Measurements from ENCODE around the gene DNASE1.
"Not testable (repeated sequence)": the region's sequence is repeated elsewhere in the genome, so short reads cannot be mapped to it uniquely, and the experiment has no call there.

Gene DNASE1, protein sequence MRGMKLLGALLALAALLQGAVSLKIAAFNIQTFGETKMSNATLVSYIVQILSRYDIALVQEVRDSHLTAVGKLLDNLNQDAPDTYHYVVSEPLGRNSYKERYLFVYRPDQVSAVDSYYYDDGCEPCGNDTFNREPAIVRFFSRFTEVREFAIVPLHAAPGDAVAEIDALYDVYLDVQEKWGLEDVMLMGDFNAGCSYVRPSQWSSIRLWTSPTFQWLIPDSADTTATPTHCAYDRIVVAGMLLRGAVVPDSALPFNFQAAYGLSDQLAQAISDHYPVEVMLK

DNA sequence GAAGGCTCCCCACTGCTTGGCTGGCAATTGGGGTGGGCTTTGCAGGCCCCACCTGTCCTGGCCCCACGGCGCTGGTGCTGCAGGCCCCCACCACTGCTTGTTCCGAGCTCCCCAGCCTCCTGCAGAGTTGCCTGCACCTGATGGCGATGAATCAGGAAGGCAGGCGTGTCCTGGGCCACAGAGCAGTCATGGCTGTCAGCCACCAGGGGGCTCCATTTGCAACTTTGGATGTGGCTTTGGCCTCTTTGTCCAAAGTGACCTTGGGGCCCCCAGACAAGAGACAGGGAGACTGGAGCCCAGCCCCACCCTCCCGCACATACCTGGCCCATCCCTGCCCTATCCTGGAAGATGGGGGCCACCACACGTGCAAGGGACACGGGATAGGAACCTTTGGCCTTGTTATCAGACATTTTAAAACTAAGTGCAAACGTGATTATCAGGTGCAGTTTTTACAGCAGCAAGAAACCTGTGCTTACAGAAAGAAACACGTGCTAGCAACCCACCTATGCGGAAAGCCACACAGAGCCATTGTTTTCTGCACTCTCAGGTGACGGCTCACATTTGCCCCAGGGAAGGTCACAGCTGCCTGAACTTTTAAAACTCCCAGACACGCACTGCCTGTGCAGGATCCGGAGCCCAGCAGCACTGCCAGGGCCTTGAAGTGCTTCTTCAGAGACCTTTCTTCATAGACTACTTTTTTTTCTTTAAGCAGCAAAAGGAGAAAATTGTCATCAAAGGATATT is at the start of gene DNASE1:
Gene DNASE1, plus strand, starts transcription at position 443 of the 743 bp plus-strand sequence. CDS start 683 bp downstream, outside the sequence.
- peak; percentile 21 for DNase-seq (ENCODE audit: low read depth, low spot score)

DNA sequence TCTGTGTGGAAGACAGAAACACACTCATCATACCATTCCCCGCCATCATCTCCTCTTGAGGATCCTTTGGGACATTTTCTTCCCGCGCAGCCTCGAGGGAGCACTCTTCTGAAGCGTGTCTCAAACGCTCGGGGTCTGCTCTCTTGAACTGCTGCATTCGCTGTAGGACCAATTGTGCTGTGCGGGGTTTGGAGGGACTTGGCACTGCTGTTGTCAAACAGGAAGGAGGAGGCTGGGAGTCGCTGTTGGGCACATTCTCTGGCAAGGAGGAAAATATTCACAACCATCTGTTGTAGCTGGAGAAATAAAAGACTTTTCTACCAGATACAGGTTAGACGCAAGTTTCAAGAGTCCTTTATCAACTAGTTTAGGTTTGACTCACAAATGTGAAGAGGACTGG is 48.0 kb upstream of the DNASE1 start:
- no peak for DNase-seq (ENCODE audit: low read depth, low spot score)

DNA sequence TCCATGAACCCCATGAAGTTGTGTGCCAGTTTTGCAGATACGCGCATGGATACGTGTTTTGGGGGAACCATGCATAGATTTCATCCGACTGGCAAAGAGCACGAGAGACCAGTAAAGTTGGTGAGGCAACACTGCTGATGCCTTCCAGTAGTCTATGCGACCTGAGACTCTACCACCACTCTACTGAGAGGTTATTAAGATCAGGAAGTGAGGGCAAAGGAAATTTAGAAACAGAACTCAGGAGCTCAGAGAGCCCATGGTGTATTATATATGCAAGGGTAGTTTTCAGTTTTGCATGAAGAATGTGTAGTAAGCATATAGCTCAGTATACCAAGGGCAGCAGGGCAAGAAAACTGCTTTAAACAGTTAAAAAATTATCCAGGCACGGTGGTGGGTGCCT is 47.3 kb upstream of the DNASE1 start:
- no peak for DNase-seq (ENCODE audit: low read depth, low spot score)

DNA sequence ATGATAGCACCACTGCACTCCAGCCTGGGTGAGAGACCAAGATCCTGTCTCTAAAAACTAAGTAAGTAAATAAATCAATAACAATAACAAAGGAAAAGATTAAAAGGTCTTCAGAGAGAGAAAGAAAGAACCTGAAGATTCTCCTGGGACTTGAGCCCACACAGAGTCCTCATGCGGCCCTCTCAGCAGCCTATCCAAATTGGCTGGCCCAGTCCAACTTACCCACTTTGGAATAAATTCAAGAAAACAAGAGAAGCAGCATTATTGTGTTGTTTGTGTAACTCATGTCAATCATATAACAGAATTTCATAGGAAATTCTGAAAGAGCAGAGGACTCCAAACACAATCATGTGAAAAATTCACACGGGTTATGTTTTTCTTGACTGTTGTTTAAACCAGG is 46.9 kb upstream of the DNASE1 start:
- DNase-seq (ENCODE audit: low read depth, low spot score), result no peak

DNA sequence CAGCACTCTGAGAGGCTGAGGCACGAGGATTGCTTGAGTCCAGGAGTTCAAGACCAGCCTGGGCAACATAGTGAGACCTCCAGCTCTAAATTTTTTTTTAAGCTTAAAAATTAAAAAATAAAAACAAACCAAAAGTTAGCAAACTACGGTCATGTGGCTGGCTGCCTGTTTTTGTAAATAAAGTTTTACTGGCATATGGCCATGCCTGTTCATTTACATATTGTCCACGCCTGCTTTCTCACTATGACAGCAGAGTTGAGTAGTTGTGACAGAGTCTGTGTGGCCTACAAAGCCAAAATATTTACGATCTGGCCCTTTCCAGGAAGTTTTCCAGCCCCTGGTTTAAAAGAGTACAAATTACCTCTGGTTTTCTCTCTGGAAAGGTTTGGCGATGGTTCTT is 46.4 kb upstream of the DNASE1 start:
- no peak for DNase-seq (ENCODE audit: low read depth, low spot score)

DNA sequence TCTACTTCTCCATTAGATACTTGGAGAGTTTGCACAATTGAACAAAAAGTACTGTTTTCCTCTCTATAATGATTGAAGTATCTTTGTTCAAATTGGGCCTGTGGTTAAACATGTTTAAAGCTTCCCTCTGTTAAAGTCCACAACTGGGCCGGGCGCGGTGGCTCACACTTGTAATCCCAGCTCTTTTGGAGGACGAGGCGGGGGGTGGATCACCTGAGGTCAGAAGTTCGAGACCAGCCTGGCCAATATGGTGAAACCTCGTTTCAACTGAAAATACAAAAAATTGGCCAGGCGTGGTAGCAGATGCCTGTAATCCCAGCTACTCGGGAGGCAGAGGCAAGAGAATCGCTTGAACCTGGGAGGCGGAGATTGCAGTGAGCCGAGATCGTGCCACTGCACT is 45.5 kb upstream of the DNASE1 start:
- DNase-seq (ENCODE audit: low read depth, low spot score), result not testable (repeated sequence)

DNA sequence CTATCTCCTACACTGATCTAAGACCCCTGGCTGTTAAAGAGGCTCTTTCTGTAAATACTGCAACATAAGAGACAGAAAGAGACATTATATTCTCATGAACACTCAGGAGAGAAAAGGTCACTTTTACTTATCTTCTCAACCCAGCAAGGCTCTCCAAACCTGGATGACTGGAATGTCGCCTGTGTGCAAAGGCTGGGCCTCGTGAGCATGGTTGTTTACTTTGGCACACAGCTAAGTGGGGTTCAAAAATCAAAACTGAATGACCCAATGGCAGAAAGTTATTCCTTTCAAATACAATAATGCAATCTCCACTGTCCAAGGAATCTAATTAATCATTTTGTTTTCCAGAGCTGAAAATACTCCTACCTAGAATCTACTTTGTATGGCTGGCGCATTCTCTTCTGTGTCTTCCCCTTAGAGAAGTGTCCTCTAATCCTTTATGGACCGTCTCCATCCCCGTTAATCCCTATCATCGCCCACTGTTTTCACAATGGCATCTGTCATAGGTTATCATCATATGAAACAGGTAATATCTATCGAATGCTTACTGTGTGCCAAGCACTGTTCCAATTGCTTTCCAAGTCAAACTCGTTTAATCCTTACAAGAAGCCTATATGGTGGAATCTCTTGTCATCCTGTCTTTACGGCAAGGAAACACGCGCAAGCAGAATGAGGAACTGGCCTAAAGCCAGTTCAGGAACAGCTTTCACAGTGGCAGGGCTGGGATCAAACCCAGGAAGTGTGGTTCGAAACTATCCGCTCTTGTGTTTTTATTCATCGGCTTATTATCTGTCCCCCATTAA is 44.4 kb upstream of the DNASE1 start:
- DNase-seq (ENCODE audit: low read depth, low spot score), result no peak

DNA sequence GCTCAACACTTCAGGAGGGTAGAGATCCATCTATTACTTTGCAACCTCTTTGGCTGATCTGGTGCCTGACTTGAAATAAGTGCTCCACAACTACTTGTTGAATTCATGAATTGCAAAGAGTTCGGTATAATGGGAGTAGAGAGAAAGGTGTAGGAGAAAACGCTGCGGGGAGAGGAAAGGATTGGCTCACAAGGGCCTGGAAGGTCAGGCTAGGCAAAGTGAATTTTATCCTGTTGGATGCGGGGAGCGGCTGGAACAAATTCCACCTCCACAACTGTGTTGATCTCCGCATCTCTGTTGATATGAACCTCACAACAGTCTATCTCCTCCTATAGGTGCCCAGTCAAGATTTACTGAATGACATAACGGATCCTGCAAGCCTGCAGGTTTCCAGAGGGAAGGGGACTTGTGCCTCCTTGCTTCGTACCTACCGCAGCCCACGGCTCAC is 43.8 kb upstream of the DNASE1 start:
- no peak for DNase-seq (ENCODE audit: low read depth, low spot score)

DNA sequence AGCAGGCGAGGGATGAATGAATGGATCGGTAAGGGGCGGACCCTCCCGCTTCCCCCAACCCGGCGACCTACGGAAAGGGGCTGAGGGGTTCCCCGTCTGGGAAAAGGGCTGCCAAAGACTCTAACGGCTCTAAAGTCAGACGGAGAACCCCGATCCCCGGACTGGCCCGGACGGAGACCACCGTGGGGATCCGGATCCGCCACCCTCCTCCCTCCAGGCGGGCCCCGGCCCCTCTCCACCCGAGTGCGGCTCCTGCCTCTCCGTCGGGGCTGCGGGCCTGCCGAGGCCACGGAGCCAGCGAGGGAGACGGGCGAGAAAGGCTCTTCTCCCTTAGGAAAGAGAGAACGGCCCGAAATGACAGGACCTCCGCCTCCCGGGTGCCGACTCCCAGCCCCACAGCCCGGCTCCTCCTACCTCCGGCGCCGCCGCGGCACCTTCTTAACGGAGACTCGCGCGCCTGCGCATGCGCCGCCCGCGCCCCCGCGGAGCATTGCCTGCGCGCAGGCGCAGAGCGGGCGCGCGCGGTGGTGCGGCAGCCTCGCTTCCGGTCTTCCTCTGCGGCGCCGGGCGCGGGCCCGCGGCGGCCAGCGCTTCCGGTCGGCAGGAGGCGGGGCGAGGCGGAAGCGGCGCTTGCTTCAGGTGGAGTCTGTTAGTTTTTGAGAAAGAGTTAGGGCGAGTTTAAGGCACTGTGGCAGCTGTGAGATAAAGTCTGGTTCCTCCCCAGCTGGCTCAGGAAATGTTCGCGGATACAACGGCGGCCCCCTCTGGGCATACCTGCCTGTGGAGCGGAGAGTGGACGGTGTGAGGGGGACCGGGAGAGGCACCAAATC is 43.1 kb upstream of the DNASE1 start, which contains the start of gene SLX4:
Gene SLX4, minus strand, starts transcription at position 461 of the 830 bp plus-strand sequence. CDS start 2,642 bp downstream, outside the sequence.
- DNase-seq (ENCODE audit: low read depth, low spot score), result peak; percentile 77

DNA sequence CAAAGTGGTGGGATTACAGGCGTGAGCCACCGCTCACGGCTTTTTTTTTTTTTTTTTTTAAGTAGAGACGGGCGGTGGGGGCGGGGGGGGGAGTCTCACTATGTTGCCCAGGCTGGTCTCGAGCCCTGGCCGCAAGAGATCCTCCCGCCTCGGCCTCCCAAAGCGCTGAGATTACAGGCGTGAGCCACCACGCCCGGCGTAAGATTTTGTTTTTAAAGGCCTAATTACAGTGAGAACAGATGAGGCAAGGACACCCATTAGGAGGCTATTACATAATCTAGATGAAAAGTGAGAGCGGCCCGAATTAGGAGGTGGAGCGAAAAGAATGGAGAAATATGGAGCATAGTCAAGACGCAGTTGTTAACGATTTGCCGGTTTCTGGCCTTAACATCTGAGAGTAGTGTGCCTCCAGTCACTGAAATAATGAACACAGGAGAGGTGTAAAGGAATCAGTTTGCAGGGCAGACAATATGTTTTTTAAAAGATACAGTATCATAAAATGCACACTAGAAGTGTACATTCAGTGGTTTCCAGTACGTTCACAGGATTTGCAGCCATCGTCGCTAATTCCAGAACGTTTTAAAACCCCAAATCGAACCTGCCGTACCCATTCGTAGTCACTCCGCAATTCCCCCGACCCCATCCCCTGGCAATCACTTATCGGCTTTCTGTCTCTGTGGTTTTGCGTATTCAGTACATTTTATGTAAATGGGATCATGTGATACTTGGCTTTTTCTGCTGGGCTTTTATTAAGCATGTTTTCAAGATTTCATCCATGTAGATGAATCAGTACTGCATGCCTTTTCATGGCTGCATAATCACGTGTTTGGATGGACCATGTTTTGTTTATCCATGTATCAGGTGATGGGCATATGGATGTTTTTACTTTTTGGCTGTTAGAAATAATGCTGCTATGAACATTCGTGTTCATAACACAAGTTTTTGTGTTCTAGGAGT is 41.7 kb upstream of the DNASE1 start:
- DNase-seq (ENCODE audit: low read depth, low spot score), result no peak

DNA sequence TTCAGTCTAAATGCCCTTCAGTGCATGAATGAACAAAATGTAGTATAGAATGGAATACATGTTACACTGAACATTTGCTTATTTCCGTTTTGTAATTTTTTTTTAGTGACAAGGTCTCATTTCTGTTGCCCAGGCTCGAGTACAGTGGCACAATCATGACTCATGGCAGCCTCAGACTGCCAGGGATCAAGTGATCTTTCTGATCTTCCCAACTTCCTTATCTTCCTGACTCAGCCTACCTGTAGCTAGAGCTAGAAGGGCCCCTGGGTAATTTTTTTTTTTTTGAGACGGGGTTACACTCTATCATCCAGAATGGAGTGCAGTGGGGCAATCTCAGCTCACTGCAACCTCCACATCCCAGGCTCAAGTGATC is 35.7 kb upstream of the DNASE1 start:
- no peak for DNase-seq (ENCODE audit: low read depth, low spot score)

DNA sequence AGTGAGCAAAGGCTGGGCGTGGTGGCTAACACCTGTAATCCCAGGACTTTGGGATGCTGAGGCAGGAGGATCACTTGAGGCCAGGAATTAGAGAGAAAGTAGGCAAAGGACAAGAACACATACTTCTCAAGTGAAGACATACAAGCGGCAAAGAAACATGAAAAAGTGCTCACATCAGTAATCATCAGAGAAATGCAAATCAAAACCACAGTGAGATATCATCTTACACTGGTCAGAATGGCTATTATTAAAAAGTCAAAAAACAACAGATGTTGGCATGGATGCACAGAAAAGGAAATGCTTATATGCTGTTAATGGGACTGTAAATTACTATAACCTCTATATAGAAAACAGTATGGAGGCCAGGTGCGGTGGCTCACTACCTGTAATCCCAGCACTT is 30.8 kb upstream of the DNASE1 start:
- DNase-seq (ENCODE audit: low read depth, low spot score), result no peak

DNA sequence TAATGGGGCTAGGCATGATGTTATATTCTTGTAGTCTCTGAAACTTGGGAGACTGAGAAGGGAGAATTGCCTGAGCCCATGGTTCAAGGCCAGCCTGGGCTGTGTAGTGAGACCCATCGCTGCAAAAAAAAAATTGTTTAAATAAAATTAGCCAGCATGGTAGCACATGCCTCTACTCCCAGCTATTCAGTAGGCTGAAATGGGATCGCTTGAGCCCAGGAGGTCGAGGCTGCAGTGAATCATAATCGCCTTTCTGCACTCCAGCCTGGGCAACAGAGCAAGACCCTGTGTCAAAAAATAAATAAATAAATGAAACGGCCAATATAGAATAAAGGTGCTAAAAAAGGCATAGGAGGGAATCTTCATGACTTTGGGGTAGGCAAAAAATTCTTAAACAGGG is 29.2 kb upstream of the DNASE1 start:
- no peak for DNase-seq (ENCODE audit: low read depth, low spot score)

DNA sequence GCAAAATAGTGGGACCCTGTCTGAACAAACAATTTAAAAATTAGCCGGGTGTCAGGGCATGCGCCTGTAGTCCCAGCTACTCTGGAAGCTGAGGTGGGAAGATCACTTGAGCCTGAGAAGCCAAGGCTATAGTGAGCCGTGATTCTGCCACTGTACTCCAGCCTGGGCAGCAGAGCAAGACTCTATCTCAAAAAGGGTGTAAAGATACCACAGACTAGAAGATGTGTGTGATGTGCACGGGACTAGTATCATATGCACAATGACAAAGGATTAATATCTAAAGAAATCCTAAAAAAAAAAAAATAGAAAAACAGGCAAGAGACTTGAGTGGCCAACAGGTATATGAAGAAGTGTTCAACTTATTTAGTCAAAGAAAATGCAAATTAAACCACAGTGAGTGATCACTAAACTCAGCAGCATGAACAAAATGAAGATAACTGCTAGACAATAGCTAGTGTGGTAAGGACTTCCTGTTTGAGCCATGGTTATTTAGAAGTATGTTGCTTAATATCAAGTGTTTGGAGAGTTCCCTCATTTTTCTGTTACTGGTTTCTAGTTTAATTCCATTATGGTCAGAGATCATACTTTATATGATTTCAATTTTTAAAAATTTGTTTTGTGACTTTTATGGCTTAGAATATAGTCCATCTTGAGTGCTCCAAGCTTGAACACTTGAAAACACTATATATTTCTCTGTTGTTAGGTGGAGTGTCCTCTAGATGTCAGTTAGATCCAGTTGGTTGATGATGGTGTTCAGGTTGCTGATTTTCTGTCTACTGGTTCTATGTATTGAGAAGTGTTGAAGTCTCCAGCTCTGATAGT is 28.4 kb upstream of the DNASE1 start:
- no peak for DNase-seq (ENCODE audit: low read depth, low spot score)

DNA sequence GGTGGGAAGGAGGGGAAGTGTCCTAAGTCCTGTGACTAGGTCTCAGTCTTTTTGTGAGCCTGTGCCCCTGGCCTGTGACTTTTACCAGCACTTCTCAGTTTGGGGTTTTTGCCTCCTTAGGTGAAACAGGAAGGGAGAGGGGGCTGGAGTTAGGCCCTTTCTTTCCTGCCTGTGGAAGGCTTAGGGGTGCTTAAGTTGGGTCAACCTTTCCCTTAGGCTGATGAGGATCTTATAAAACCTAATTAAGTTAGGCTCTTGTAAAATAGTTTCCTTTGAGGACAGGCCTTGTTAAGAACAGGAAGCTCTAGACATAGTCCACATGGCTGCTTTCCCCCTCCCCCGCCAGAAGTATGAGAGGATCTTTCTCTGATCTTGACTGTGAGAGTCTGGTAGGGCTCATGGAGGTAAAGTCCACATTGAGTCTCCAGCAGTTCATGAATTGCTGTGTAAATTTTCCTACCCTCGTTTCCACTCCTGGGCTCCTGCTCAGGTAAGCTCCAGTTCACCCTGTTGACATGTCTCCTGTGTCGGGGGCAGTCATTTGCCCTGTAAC is 17.0 kb upstream of the DNASE1 start:
- DNase-seq (ENCODE audit: low read depth, low spot score), result no peak

DNA sequence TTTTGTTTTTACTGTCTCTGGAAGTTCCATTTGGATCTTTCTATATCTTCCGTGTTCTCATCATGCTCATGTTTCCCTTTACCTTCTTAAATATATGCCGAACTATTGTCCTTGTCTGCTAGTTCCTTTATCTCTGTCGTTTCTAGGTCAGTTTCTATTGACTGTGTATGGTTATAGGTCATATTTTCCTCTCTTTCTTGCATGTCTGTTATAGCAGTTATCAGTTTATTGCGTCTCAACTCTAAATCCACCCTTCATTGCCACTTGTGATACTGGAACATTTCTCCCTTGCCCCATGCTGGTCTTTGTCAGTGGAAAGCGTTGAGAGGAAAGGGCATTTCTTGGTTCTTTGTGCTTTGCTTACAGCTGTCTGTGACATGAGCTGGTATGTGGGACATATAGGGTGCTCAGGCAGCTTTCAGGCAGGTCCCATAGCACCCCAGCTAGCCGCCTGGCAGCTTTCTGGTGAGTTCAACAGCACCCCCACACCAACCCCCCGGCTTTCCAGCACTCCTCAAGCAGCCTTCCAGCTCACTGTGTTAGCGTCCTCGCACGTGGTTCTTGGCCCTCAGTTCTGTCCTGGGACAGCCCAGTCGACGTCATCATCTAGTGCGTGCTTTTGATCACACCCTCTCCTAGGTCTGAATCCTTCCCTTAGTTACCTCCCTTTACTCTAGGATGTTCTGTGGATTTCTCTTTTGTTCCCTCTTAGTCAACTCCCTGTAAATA is 15.4 kb upstream of the DNASE1 start:
- no peak for DNase-seq (ENCODE audit: low read depth, low spot score)

DNA sequence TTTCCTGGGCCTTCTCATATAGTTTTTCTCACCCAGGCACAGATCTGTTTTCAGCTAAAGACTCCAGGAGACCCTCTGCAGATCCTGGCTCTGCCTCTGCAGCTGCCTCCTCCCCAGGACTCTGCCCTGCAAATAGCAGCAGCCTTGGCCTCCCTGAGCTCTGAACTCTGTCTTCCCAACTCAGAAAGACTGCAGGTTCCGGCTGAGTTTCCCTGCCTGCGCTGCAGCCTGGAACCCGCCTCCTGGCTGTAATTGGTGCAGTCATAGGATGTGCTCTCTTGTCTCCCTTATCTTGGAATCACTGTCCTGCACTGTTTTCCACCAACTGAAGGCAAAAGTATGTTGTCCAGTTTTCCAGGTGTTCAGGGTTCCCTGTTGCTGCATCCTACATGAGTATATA is 14.3 kb upstream of the DNASE1 start:
- no peak for DNase-seq (ENCODE audit: low read depth, low spot score)
